Heart left ventricle (tissue), 13 donors: ENCODE results near the gene KAT5.

Source experiments
- CTCF ChIP-seq, 12 donors: fragments of 200-600 bp; sonication (generic) in 4 of 12; IDR thresholded peaks; one replicate each; pipeline versions ENCODE4 v1.5.0 to v1.8.0; 2018 to 2022; ENCODE audit warnings: antibody characterized with exemption in 12 of 12, mild to moderate bottlenecking in 5 of 12
- POLR2A ChIP-seq, 2 donors: fragments of 450-650 bp; IDR thresholded peaks; one replicate each; pipeline ENCODE4 v1.6.1; 2017; ENCODE audit warnings: antibody characterized with exemption in 2 of 2, mild to moderate bottlenecking in 2 of 2, moderate library complexity in 2 of 2
- donor health status: ischemic (EF 13 %, LVEDD 7.1; RV severe dilation, severe dysfunction).
- donor health status: DM: no; HTN: yes; CAD: no.
- donor health status: DM: no; HTN: no; CAD: no.
- donor health status: ischemic (EF 25% LVEDD 6.9; RV normal size, moderate dysfunction).
- donor health status: ischemic (EF 25% LVEDD 5.7; RV mildly dilated, moderate dysfunction).
- donor health status: ischemic (EF 35%, LVEDD 5.7; RV mildly dilated, moderate dysfunction).
- donor health status: nonischemic (EF 11% LVEDD 7.7; RV severe dilation, severe dysfunction).
- donor health status: DM: yes; HTN: yes; CAD: no.
- donor health status: PGD.
- donor health status: ischemic (EF 29% LVEDD 5.4; RV normal size, mild dysfunction).
- donor health status: nonischemic (EF 23%, LVEDD 6.1; RV moderate dilation, normal function).

- TF ChIP-seq CTCF (IDR thresholded peaks at IDR 0.05), result no peak
- TF ChIP-seq POLR2A (IDR thresholded peaks at IDR 0.05), result no peak
Observed at GRCh38 chr11:65727865-65728264, 15.8 kb downstream of the KAT5 start.
